Caco-2 (cell line): ENCODE data around the gene PAK3. TPM values are rescaled to one million over a fixed set of nuclear protein-coding genes. Genes with fewer than 3 reads are reported as not detected.
A peak's percentile ranks its signal among the peaks of the same experiment; 100 is the strongest.

Experiments
- BruUV-seq: library from RNA; stranded (reverse); fragments of 400-500 nt; replicated peaks from 2 replicates; lab custom pipeline; 2021; lab: Mats Ljungman, UMichigan
- CTCF ChIA-PET: fragments of 300-600 bp; sonication (Branson Sonifier 250); formaldehyde crosslinking; loops from one replicate; lab custom pipeline; 2022; ENCODE audit warnings: antibody characterized with exemption; lab: Charles Lee
- POLR2A ChIA-PET: fragments of 300-600 bp; sonication (Branson Sonifier 250); formaldehyde crosslinking; loops from one replicate; lab custom pipeline; 2022; ENCODE audit warnings: antibody characterized with exemption; lab: Charles Lee
- DNase-seq, 2 experiments: peaks; one replicate each; pipeline versions ENCODE4 v3.0.0 to v3.0.0-alpha.2; 2020 to 2022
- H3K27me3 ChIP-seq: replicated peaks from 2 replicates; pipeline ENCODE4 v1.6.0; 2011; ENCODE audit warnings: low read length; ENCODE audit not compliant: control insufficient read depth, insufficient read depth
- H3K36me3 ChIP-seq: 2 replicates; pipeline ENCODE4 v1.5.1; 2011; ENCODE audit warnings: low read length; ENCODE audit not compliant: control insufficient read depth, insufficient read depth
- H3K4me1 ChIP-seq: fragments of 250-450 bp; sonication (Bioruptor Pico); 2 replicates; pipeline ENCODE4 v1.5.1; 2020; ENCODE audit warnings: mild to moderate bottlenecking
- H3K4me3 ChIP-seq: 2 replicates; pipeline ENCODE4 v1.5.1; 2011; ENCODE audit warnings: low read depth, mild to moderate bottlenecking, control low read depth, low read length
- H3K9me3 ChIP-seq: fragments of 250-450 bp; sonication (Bioruptor Pico); 2 replicates; pipeline ENCODE4 v1.5.1; 2020; ENCODE audit warnings: mild to moderate bottlenecking, moderate library complexity
- H3K27ac Mint-ChIP-seq: one replicate; pipeline ENCODE4 v1.8.0; 2022; ENCODE audit warnings: mixed read lengths; ENCODE audit not compliant: unreplicated experiment
- H3K27me3 Mint-ChIP-seq: one replicate; pipeline ENCODE4 v1.8.0; 2022; ENCODE audit warnings: mixed read lengths; ENCODE audit not compliant: insufficient read depth, unreplicated experiment
- H3K36me3 Mint-ChIP-seq: one replicate; pipeline ENCODE4 v1.8.0; 2022; ENCODE audit warnings: mild to moderate bottlenecking, mixed read lengths; ENCODE audit not compliant: insufficient read depth, unreplicated experiment
- H3K4me1 Mint-ChIP-seq: one replicate; pipeline ENCODE4 v1.8.0; 2022; ENCODE audit warnings: low read depth, mixed read lengths; ENCODE audit not compliant: unreplicated experiment
- H3K4me3 Mint-ChIP-seq: one replicate; pipeline ENCODE4 v1.8.0; 2022; ENCODE audit warnings: mild to moderate bottlenecking, moderate library complexity, mixed read lengths; ENCODE audit not compliant: unreplicated experiment
- H3K9me3 Mint-ChIP-seq: one replicate; pipeline ENCODE4 v1.8.0; 2022; ENCODE audit warnings: mixed read lengths; ENCODE audit not compliant: unreplicated experiment
- CTCF ChIP-seq, 2 experiments: fragments of 200-600 bp in 1 of 2; IDR thresholded peaks; 1 replicate in 1 of 2; 2 replicates in 1 of 2; pipeline versions ENCODE4 v1.5.1 to v1.8.0; 2011 to 2022; ENCODE audit warnings: antibody characterized with exemption in 1 of 2, control low read depth in 1 of 2, inconsistent platforms in 1 of 2, low read depth in 1 of 2, low read length in 1 of 2, mild to moderate bottlenecking in 1 of 2, moderate library complexity in 1 of 2; ENCODE audit not compliant: insufficient read depth in 1 of 2, severe bottlenecking in 1 of 2, unreplicated experiment in 1 of 2
- intact Hi-C: fragments of 100-400 bp; cut with micrococcal nuclease; formaldehyde crosslinking; loops from one replicate; pipeline ENCODE4 v1.10.0; 2022; ENCODE audit not compliant: unreplicated experiment
- total RNA-seq: library from RNA; stranded (reverse); gene quantifications from 2 replicates; pipeline ENCODE4 v1.2.3, GENCODE V29; 2022

The PAK3 gene
- total RNA-seq, 1 experiment from 2014 or later, result not detected

DNA sequence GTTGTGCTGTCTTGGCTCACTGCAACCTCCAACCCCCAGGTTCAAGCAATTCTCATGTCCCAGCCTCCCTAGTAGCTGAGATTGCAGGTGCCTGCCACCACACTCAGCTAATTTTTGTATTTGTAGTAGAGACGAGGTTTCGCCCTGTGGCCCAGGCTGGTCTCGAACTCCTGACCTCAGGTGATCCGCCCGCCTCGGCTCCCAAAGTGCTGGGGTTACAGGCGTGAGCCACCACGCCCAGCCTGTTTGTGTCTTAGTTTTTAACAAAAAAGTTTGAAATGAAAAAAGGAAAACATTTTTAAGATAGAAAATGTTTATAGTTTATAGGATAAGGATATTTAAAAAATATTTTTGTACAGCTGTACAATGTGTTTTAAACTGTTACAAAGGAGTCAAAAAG, 111.9 kb downstream of the PAK3 start:
- ChIA-PET POLR2A (no interaction called here), CTCF (no interaction called here)
- Mint-ChIP-seq H3K27ac (no peak overlapping the region), H3K4me1 (no peaks in the 10 kb centered on the region), H3K4me3 (no peak overlapping the region), H3K9me3 (no peaks in the 10 kb centered on the region), H3K27me3 (peaks cover 10% of the 10 kb centered on the region), H3K36me3 (no peaks in the 10 kb centered on the region)
- DNase-seq, result no peak
- Histone ChIP-seq H3K36me3 (no peaks in the 10 kb centered on the region), H3K4me3 (no peak overlapping the region), H3K27me3 (no peaks in the 10 kb centered on the region), H3K9me3 (no peaks in the 10 kb centered on the region), H3K4me1 (no peaks in the 10 kb centered on the region)
- intact Hi-C loops, result no loop called here
- no TSS peak for BruUV-seq
- TF ChIP-seq CTCF (IDR thresholded peaks at IDR 0.05; ENCODE audit: insufficient read depth in 1 of 2, low read depth in 1 of 2, low read length in 1 of 2, severe bottlenecking in 1 of 2, unreplicated experiment in 1 of 2), result no peak

DNA sequence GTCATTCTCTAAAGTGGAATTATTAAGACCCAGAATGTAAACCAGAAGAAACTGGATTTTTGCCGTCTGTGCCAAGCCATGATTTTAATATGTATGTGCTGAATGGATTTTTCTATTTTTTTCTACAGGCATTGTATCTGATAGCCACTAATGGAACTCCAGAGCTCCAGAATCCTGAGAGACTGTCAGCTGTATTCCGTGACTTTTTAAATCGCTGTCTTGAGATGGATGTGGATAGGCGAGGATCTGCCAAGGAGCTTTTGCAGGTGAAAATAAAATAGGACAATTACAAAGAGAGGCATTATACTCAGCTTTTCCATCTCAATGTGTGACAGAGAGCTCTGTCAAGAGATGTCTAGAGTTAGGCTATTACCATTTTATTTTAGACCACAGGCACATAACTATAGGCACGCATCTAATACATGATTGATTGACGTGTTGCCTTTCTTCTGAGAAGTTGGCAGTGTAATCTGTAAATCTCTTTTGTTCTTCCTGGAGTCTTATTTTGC, 120.4 kb downstream of the PAK3 start:
- Histone ChIP-seq H3K9me3 (no peaks in the 10 kb centered on the region), H3K4me1 (no peaks in the 10 kb centered on the region), H3K4me3 (no peak overlapping the region), H3K27me3 (no peaks in the 10 kb centered on the region), H3K36me3 (no peaks in the 10 kb centered on the region)
- ChIA-PET CTCF (no interaction called here), POLR2A (no interaction called here)
- no peak overlapping the region for H3K27ac Mint-ChIP-seq
- peaks cover 8% of the 10 kb centered on the region for H3K27me3 Mint-ChIP-seq
- BruUV-seq, result no TSS peak
- TF ChIP-seq CTCF (IDR thresholded peaks at IDR 0.05; ENCODE audit: insufficient read depth in 1 of 2, low read depth in 1 of 2, low read length in 1 of 2, severe bottlenecking in 1 of 2, unreplicated experiment in 1 of 2), result no peak
- no peak for DNase-seq
- H3K9me3 Mint-ChIP-seq, result no peaks in the 10 kb centered on the region
- no peaks in the 10 kb centered on the region for H3K4me1 Mint-ChIP-seq
- intact Hi-C loops, result no loop called here
- H3K4me3 Mint-ChIP-seq, result no peak overlapping the region
- no peaks in the 10 kb centered on the region for H3K36me3 Mint-ChIP-seq

DNA sequence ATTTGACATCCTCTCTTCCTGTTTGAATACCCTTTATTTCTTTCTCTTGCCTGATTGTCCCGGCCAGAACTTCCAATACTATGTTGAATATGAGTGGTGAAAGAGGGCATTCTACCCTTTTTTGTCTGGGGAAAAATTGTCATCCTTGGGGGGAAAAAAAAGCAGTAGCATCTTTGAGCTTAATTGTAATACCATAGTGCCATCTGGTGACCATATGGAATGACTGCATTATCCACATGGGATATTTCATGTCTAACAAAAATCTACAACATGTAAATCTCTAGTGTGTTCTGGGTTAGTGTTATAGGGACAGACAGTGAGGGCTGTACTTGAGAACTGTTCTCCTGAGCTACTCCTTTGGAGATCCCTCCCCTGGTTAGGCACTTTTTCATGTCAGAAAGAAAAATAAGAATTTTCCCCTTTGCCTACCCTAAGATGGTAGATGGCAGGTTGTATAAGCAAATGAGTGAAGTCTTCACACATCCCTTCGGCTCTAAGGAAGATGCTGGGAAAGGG, 148.3 kb downstream of the PAK3 start:
- TF ChIP-seq CTCF (IDR thresholded peaks at IDR 0.05; ENCODE audit: insufficient read depth in 1 of 2, low read depth in 1 of 2, low read length in 1 of 2, severe bottlenecking in 1 of 2, unreplicated experiment in 1 of 2), result peak; percentile 23 to 30
- intact Hi-C loops, result loop anchor here (1.0 to 10.0 kb wide), 4 partner anchors 80 to 389 kb away; no protein-coding TSS in a partner anchor
- Histone ChIP-seq H3K36me3 (no peaks in the 10 kb centered on the region), H3K9me3 (no peaks in the 10 kb centered on the region), H3K27me3 (no peaks in the 10 kb centered on the region), H3K4me1 (no peaks in the 10 kb centered on the region), H3K4me3 (no peak overlapping the region)
- H3K27ac Mint-ChIP-seq, result no peak overlapping the region
- H3K4me3 Mint-ChIP-seq, result no peak overlapping the region
- no peak for DNase-seq
- H3K9me3 Mint-ChIP-seq, result no peaks in the 10 kb centered on the region
- peaks cover 2% of the 10 kb centered on the region for H3K27me3 Mint-ChIP-seq
- CTCF ChIA-PET, result interaction anchor here (0.6 to 1.0 kb wide), 4 partner anchors 75 to 391 kb away, joined by 4 to 5 read pairs (median 4); no protein-coding TSS in a partner anchor
- BruUV-seq, result no TSS peak
- H3K4me1 Mint-ChIP-seq, result no peaks in the 10 kb centered on the region
- no peaks in the 10 kb centered on the region for H3K36me3 Mint-ChIP-seq
- POLR2A ChIA-PET, result no interaction called here
